Right lobe of liver (tissue), 6 donors: ENCODE data around the gene CHPT1. TPM values are rescaled to one million over a fixed set of nuclear protein-coding genes. Genes with fewer than 3 reads are reported as not detected.

Source experiments
- ATAC-seq, 4 donors: fragments of 200-7000 bp; cut with Tn5 transposase; one replicate each; pipeline ENCODE4 v1.9.1; 2020; ENCODE audit warnings: mild to moderate bottlenecking in 4 of 4, moderate library complexity in 4 of 4
- DNase-seq, 3 donors: peaks; one replicate each; pipeline ENCODE4 v3.0.0-alpha.2; 2020
- H3K27ac ChIP-seq, 3 donors: fragments of 200-600 bp; one replicate each; pipeline ENCODE4 v1.8.0; 2022
- H3K27me3 ChIP-seq, 2 donors: fragments of 200-600 bp; one replicate each; pipeline ENCODE4 v1.8.0; 2022
- H3K36me3 ChIP-seq, 4 donors: fragments of 200-600 bp; sonication (generic) in 1 of 4; one replicate each; pipeline versions ENCODE4 v1.5.1 to v1.8.0; 2017 to 2022; ENCODE audit warnings: control low read depth in 1 of 4
- H3K4me1 ChIP-seq, 4 donors: fragments of 200-600 bp; sonication (generic) in 1 of 4; one replicate each; pipeline versions ENCODE4 v1.5.1 to v1.8.0; 2017 to 2022; ENCODE audit warnings: control low read depth in 1 of 4
- H3K4me3 ChIP-seq, 3 donors: fragments of 200-600 bp; one replicate each; pipeline ENCODE4 v1.8.0; 2022
- H3K9me3 ChIP-seq, 4 donors: fragments of 200-600 bp; sonication (generic) in 1 of 4; one replicate each; pipeline versions ENCODE4 v1.5.1 to v1.8.0; 2017 to 2022; ENCODE audit warnings: control low read depth in 1 of 4
- CTCF ChIP-seq, 4 donors: fragments of 200-600 bp in 3 of 4; fragments of 450-650 bp in 1 of 4; IDR thresholded peaks; one replicate each; pipeline versions ENCODE4 v1.5.1 to v1.8.0; 2016 to 2022; ENCODE audit warnings: antibody characterized with exemption in 4 of 4, mild to moderate bottlenecking in 2 of 4
- POLR2A ChIP-seq: fragments of 450-650 bp; IDR thresholded peaks from one replicate; pipeline ENCODE4 v1.6.1; 2017; ENCODE audit warnings: antibody characterized with exemption, mild to moderate bottlenecking
- WGBS: methylation state at CpG from one replicate; pipeline ENCODE4 v1.1.6; 2018; ENCODE audit warnings: low coverage, low lambda C conversion rate; ENCODE audit not compliant: insufficient coverage; ENCODE audit errors: missing lambda C conversion rate; 5-methylcytosine and 5-hydroxymethylcytosine counted together
- intact Hi-C, 2 donors: fragments of 100-400 bp; cut with DNase I; formaldehyde crosslinking; loops; one replicate each; pipeline versions ENCODE4 v1.11.2 to v1.14.1; 2022
- total RNA-seq, 6 experiments: library from RNA; depleted of rRNA in 2 of 6; stranded (reverse); fragments of >200 nt in 2 of 6; fragmentation: NEBNext Ultra II Directional in 3 of 6; extraction: Animal tissue kit (Norgen Biotek cat#: 25700) in 3 of 6; gene quantifications; one replicate each; pipeline versions ENCODE4 v1.1.0 to v1.2.4, GENCODE V29; 2016 to 2023
- donor health status: DM: no; HTN: yes; CAD: no.
- donor health status: DM: no; HTN: no; CAD: no.
- donor health status: DM: no; HTN: no; CAD: no.
- donor health status: DM: no; HTN: yes; CAD: no.
- donor health status: DM: no; HTN: yes; CAD: no.

Gene CHPT1
- total RNA-seq, 6 experiments from 2014 or later = 52.3 to 110 (median 75.8) TPM

GRCh38 chr12:101743242-101743641, 45.8 kb downstream of the CHPT1 start:
- H3K4me1 ChIP-seq = no peaks in the 10 kb centered on the region
- no peak overlapping the region for H3K27ac ChIP-seq
- intact Hi-C loops = no loop called here
- TF ChIP-seq POLR2A = no peak
- TF ChIP-seq CTCF (IDR thresholded peaks at IDR 0.05) = no peak
- no peak overlapping the region for H3K4me3 ChIP-seq
- WGBS = 88% methylated on average over 1 of the region's 1 CpG
- H3K27me3 ChIP-seq = no peaks in the 10 kb centered on the region
- H3K36me3 ChIP-seq = peaks cover 0 to 68% (median 16%) of the 10 kb centered on the region in 4 donors
- ATAC-seq (no peak), DNase-seq (no peak)
- H3K9me3 ChIP-seq = no peaks in the 10 kb centered on the region

GRCh38 chr12:101743724-101744472, 46.5 kb downstream of the CHPT1 start:
- peak in 3 of 4 donors; percentile 7 to 53 (median 32) for ATAC-seq
- Histone ChIP-seq H3K27ac (no peak overlapping the region), H3K36me3 (peaks cover 0 to 65% (median 16%) of the 10 kb centered on the region in 4 donors), H3K4me3 (no peak overlapping the region), H3K9me3 (no peaks in the 10 kb centered on the region), H3K27me3 (no peaks in the 10 kb centered on the region), H3K4me1 (no peaks in the 10 kb centered on the region)
- intact Hi-C loops = no loop called here
- TF ChIP-seq CTCF (IDR thresholded peaks at IDR 0.05) (no peak), POLR2A (no peak)
- 71% methylated on average over 4 of the region's 10 CpGs for WGBS
- DNase-seq = no peak

GRCh38 chr12:101745481-101745880, 48.0 kb downstream of the CHPT1 start:
- Histone ChIP-seq H3K27me3 (no peaks in the 10 kb centered on the region), H3K36me3 (peaks cover 0 to 57% (median 14%) of the 10 kb centered on the region in 4 donors), H3K4me1 (no peaks in the 10 kb centered on the region), H3K27ac (no peak overlapping the region), H3K9me3 (no peaks in the 10 kb centered on the region), H3K4me3 (no peak overlapping the region)
- WGBS = 100% methylated on average over 3 of the region's 3 CpGs
- no peak for TF ChIP-seq POLR2A
- TF ChIP-seq CTCF (IDR thresholded peaks at IDR 0.05) = no peak
- no peak for ATAC-seq
- DNase-seq = no peak
- intact Hi-C loops = no loop called here

GRCh38 chr12:101746196-101746595, 48.8 kb downstream of the CHPT1 start:
- no peak overlapping the region for H3K4me3 ChIP-seq
- intact Hi-C loops = no loop called here
- H3K9me3 ChIP-seq = no peaks in the 10 kb centered on the region
- H3K27me3 ChIP-seq = no peaks in the 10 kb centered on the region
- H3K36me3 ChIP-seq = peaks cover 0 to 56% (median 14%) of the 10 kb centered on the region in 4 donors
- no peak overlapping the region for H3K27ac ChIP-seq
- no peaks in the 10 kb centered on the region for H3K4me1 ChIP-seq
- ATAC-seq = no peak
- 76% methylated on average over 1 of the region's 1 CpG for WGBS
- TF ChIP-seq CTCF (IDR thresholded peaks at IDR 0.05) (no peak), POLR2A (no peak)
- no peak for DNase-seq
